Heart left ventricle (tissue), 16 donors: ENCODE measurements around the gene TMEM181. TPM values are rescaled to one million over a fixed set of nuclear protein-coding genes. Genes with fewer than 3 reads are reported as not detected.
"Not testable (repeated sequence)": the region's sequence is repeated elsewhere in the genome, so short reads cannot be mapped to it uniquely, and the experiment has no call there.

Experiments
- ATAC-seq, 4 donors: fragments of 200-7000 bp; cut with Tn5 transposase; one replicate each; pipeline ENCODE4 v1.9.1; 2020 to 2022; ENCODE audit warnings: moderate library complexity in 4 of 4, mild to moderate bottlenecking in 3 of 4, moderate number of reproducible peaks in 1 of 4
- DNase-seq, 5 donors: peaks; one replicate each; pipeline ENCODE4 v3.0.0-alpha.2; 2020
- H3K27ac ChIP-seq, 12 donors: fragments of 200-600 bp; sonication (generic) in 4 of 12; one replicate each; pipeline versions ENCODE4 v1.5.0 to v1.8.0; 2016 to 2022; ENCODE audit warnings: mild to moderate bottlenecking in 2 of 12
- H3K27me3 ChIP-seq, 9 donors: fragments of 200-600 bp; sonication (generic) in 2 of 9; one replicate each; pipeline versions ENCODE4 v1.5.1 to v1.8.0; 2016 to 2022; ENCODE audit warnings: mild to moderate bottlenecking in 3 of 9
- H3K36me3 ChIP-seq, 9 donors: fragments of 200-600 bp; sonication (generic) in 2 of 9; one replicate each; pipeline versions ENCODE4 v1.5.0 to v1.8.0; 2018 to 2022; ENCODE audit warnings: mild to moderate bottlenecking in 2 of 9
- H3K4me1 ChIP-seq, 12 donors: fragments of 200-600 bp; sonication (generic) in 4 of 12; one replicate each; pipeline versions ENCODE4 v1.5.0 to v1.8.0; 2016 to 2022; ENCODE audit warnings: mild to moderate bottlenecking in 3 of 12
- H3K4me3 ChIP-seq, 12 donors: fragments of 200-600 bp; sonication (generic) in 4 of 12; one replicate each; pipeline versions ENCODE4 v1.5.0 to v1.8.0; 2017 to 2022; ENCODE audit warnings: mild to moderate bottlenecking in 9 of 12, moderate library complexity in 4 of 12
- H3K9me3 ChIP-seq, 12 donors: fragments of 200-600 bp; sonication (generic) in 4 of 12; one replicate each; pipeline versions ENCODE4 v1.5.0 to v1.8.0; 2016 to 2022; ENCODE audit warnings: mild to moderate bottlenecking in 1 of 12
- POLR2A ChIP-seq, 2 donors: fragments of 450-650 bp; IDR thresholded peaks; one replicate each; pipeline ENCODE4 v1.6.1; 2017; ENCODE audit warnings: antibody characterized with exemption in 2 of 2, mild to moderate bottlenecking in 2 of 2, moderate library complexity in 2 of 2
- WGBS, 4 donors: extraction: QIAGEN DNeasy Blood & Tissue Kit in 2 of 4; methylation state at CpG; one replicate each; pipeline versions ENCODE4 v1.1.5 to v1.1.7; 2013 to 2018; 5-methylcytosine and 5-hydroxymethylcytosine counted together
- intact Hi-C, 10 donors: fragments of 100-400 bp; cut with DNase I; formaldehyde crosslinking; loops; one replicate each; pipeline versions ENCODE4 v1.11.1 to v1.14.2; 2022
- polyA plus RNA-seq, 2 donors: library from polyadenylated mRNA; stranded (reverse); fragments of 200-250 nt; gene quantifications; one replicate each; pipeline ENCODE4 v1.2.3, GENCODE V29; 2013
- total RNA-seq, 9 donors: library from RNA; depleted of rRNA in 2 of 9; stranded (reverse); fragments of >200 nt in 2 of 9; fragmentation: NEBNext Ultra II Directional in 3 of 9; extraction: Animal tissue kit (Norgen Biotek cat#: 25700) in 3 of 9; gene quantifications; one replicate each; pipeline versions ENCODE4 v1.1.0 to v1.2.4, GENCODE V29; 2016 to 2023
- TF ChIP-seq, protein P1 (sequence below), 12 donors: fragments of 200-600 bp; sonication (generic) in 4 of 12; IDR thresholded peaks; one replicate each; pipeline versions ENCODE4 v1.5.0 to v1.8.0; 2018 to 2022; ENCODE audit warnings: antibody characterized with exemption in 12 of 12, mild to moderate bottlenecking in 5 of 12
- donor health status: ischemic (EF 13 %, LVEDD 7.1; RV severe dilation, severe dysfunction).
- donor health status: healthy with polysubstance abuse.
- donor health status: DM: no; HTN: yes; CAD: no.
- donor health status: DM: no; HTN: no; CAD: no.
- donor health status: ischemic (EF 25% LVEDD 6.9; RV normal size, moderate dysfunction).
- donor health status: ischemic (EF 25% LVEDD 5.7; RV mildly dilated, moderate dysfunction).
- donor health status: healthy.
- donor health status: DM: yes; HTN: yes; CAD: no.
- donor health status: ischemic (EF 35%, LVEDD 5.7; RV mildly dilated, moderate dysfunction).
- donor health status: nonischemic (EF 11% LVEDD 7.7; RV severe dilation, severe dysfunction).
- donor health status: DM: yes; HTN: yes; CAD: no.
- donor health status: PGD.
- donor health status: ischemic (EF 29% LVEDD 5.4; RV normal size, mild dysfunction).
- donor health status: nonischemic (EF 23%, LVEDD 6.1; RV moderate dilation, normal function).

The TMEM181 gene
- total and polyA plus RNA-seq, 11 donors = 4.3 to 14.3 (median 10.1) TPM

DNA sequence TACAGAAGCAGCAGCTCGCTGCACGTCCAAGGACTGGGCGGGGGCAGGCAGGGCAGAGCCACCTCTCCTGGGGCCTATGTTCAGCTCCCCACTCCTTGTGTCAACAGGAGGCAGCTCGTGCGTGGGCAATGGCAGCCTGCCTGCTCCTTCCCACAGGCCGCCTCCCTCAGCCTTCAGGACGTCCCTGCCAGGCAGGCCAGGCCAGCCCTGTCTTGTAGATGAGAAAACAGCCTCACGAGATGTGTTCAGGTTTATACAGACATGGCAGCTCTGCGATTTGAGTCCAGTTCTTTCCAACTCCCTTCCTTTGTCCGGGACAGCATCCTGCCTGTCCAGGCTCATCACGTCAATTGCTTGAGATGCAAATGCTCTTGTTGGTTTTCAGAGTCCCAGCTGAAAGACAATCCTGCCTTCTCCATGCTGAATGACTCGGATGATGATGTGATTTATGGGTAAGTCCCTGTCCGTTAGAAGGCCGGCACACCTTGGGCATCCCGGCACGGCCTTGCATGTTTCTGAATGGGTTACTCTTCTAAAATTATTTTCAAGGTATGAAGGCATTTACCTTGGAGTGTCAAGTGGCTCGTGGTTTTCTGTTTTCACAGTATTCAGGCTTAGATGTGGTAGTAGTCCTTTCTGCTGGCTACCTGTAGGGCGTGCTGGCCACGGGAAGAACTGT is 71.2 kb downstream of the TMEM181 start:
- peak in 4 of 5 donors; percentile 56 to 79 (median 71) for DNase-seq
- Histone ChIP-seq H3K36me3 (peaks cover 0 to 90% (median 37%) of the 10 kb centered on the region in 9 donors), H3K27ac (peak overlapping the region; percentile 24 to 88 (median 74)), H3K9me3 (no peaks in the 10 kb centered on the region), H3K4me3 (peak overlapping the region in 2 of 12 donors; percentile 0 to 30), H3K4me1 (peaks cover 0 to 38% (median 20%) of the 10 kb centered on the region in 12 donors), H3K27me3 (no peaks in the 10 kb centered on the region)
- peak in 3 of 4 donors; percentile 45 to 47 (median 45) for ATAC-seq
- intact Hi-C loops = loop anchor here in 3 of 10 donors (2.0 to 10.0 kb wide), 3 partner anchors 54 to 61 kb away; no protein-coding TSS in a partner anchor
- TF ChIP-seq, protein P1, sequence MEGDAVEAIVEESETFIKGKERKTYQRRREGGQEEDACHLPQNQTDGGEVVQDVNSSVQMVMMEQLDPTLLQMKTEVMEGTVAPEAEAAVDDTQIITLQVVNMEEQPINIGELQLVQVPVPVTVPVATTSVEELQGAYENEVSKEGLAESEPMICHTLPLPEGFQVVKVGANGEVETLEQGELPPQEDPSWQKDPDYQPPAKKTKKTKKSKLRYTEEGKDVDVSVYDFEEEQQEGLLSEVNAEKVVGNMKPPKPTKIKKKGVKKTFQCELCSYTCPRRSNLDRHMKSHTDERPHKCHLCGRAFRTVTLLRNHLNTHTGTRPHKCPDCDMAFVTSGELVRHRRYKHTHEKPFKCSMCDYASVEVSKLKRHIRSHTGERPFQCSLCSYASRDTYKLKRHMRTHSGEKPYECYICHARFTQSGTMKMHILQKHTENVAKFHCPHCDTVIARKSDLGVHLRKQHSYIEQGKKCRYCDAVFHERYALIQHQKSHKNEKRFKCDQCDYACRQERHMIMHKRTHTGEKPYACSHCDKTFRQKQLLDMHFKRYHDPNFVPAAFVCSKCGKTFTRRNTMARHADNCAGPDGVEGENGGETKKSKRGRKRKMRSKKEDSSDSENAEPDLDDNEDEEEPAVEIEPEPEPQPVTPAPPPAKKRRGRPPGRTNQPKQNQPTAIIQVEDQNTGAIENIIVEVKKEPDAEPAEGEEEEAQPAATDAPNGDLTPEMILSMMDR (IDR thresholded peaks at IDR 0.05) = peak in 1 of 12 donors; percentile 8
- no peak for TF ChIP-seq POLR2A (IDR thresholded peaks at IDR 0.05)
- 55 to 69% (median 59%) methylated on average over 17 to 19 of the region's 19 CpGs for WGBS, 4 donors

DNA sequence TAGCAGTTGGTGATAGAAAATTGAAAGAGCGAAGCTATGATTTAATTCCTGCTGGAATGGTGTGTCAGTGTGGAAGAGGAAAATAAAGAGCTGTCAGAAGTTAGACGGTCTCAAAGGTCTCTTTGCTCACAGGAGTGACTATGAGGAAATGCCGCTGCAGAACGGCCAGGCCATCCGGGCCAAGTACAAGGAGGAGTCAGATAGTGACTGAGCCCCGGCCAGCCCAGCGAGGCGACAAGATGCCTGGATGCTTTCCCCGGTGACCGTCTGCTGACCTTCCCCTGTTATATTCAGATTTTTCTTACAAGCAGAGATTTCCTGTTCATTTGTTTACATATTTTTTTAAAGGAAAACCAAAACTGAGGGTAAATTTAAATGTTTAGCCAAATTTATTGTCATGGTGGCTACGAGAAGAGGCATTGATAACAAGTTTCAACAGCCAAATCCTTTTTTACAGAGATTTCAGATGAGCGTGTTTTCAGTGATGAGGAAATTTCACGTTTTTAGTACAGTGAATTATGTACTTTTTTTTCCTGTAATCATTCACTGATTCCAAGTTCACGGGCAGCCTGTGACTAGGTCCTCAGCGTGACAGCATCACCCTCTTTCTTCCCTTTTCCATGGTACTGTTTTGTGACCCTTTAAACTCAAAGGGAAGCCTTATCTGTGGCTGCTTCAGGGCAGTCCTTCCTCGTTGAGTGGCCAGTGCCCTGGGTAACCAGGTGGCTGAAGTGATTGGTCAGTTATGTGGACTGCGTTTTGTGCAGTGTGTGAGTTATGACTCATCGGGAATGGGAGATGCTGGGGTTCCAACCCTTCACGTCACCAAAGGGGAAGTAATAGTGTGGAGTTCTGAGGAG is 72.0 kb downstream of the TMEM181 start:
- Histone ChIP-seq H3K27ac (peak overlapping the region; percentile 24 to 88 (median 74)), H3K36me3 (peaks cover 0 to 90% (median 40%) of the 10 kb centered on the region in 9 donors), H3K27me3 (no peaks in the 10 kb centered on the region), H3K4me1 (peaks cover 0 to 38% (median 20%) of the 10 kb centered on the region in 12 donors), H3K4me3 (peak overlapping the region in 4 of 12 donors; percentile 0 to 30 (median 22)), H3K9me3 (no peaks in the 10 kb centered on the region)
- TF ChIP-seq, protein P1 (IDR thresholded peaks at IDR 0.05) = no peak
- no peak for TF ChIP-seq POLR2A (IDR thresholded peaks at IDR 0.05)
- intact Hi-C loops = loop anchor here in 3 of 10 donors (2.0 to 10.0 kb wide), 3 partner anchors 53 to 60 kb away; no protein-coding TSS in a partner anchor
- WGBS, 4 donors = 19 to 35% (median 25%) methylated on average over 19 of the region's 19 CpGs
- peak; percentile 89 to 91 (median 90) for ATAC-seq
- peak; percentile 81 to 89 (median 86) for DNase-seq

DNA sequence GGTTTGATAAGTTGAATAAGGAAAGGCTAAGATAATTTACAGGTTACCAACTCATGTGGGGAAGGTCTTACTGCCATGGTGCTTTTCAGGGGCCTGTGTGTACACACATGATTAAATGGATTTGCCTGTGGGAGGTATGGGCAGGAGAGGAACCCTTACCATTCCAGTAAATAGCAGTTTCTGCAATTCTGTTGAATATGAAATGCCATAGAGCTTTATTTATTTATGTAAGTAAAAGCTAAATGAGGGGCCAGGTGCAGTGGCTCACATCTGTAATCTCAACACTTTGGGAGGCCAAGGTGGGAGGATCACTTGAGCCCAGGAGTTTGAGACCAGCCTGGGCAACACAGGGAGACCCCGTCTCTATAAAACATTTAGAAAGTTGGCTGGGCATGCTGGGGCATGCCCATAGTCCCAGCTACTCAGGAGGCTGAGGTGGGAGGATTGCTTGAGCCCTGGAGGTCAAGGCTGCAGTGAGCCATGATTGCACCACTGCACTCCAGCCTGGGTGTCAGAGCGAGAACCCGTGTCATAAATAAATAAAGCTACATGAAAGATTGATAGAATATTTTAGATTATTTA is 72.7 kb downstream of the TMEM181 start:
- DNase-seq, ATAC-seq, H3K27me3 ChIP-seq, H3K9me3 ChIP-seq, H3K4me3 ChIP-seq: not testable (repeated sequence)
- intact Hi-C loops = loop anchor here in 2 of 10 donors (5.0 to 10.0 kb wide), 2 partner anchors 52 to 60 kb away; no protein-coding TSS in a partner anchor
- peaks cover 0 to 90% (median 46%) of the 10 kb centered on the region in 9 donors for H3K36me3 ChIP-seq
- WGBS, 4 donors = 94 to 98% (median 96%) methylated on average over 3 of the region's 3 CpGs
- H3K27ac ChIP-seq = peak overlapping the region in 11 of 12 donors; percentile 56 to 88 (median 76)
- H3K4me1 ChIP-seq = peaks cover 0 to 30% (median 20%) of the 10 kb centered on the region in 12 donors

DNA sequence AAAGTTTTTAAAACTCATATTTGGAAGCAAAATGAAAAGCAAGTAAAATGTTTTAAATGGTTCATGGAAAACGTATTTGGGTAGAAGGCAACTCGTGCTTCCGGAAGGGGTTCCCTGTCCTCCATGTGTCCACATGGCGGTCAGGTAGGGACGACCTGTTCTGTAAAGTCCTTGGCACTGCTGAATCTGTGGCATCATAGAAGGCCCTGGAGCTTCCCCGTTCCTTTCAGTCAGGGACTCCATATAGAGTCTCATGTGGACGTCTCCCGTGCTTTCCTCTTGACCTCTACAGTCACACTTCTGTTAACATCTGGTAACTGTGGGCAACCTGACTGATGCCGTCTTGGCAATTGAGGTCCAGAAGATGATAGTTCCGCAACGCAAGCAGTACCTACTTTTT is 73.2 kb downstream of the TMEM181 start:
- no peaks in the 10 kb centered on the region for H3K27me3 ChIP-seq
- H3K4me1 ChIP-seq = peaks cover 0 to 26% (median 20%) of the 10 kb centered on the region in 12 donors
- TF ChIP-seq POLR2A (IDR thresholded peaks at IDR 0.05) = no peak
- TF ChIP-seq, protein P1 (IDR thresholded peaks at IDR 0.05) = no peak
- H3K36me3 ChIP-seq = peaks cover 0 to 87% (median 49%) of the 10 kb centered on the region in 9 donors
- H3K4me3 ChIP-seq = no peak overlapping the region
- ATAC-seq (no peak), DNase-seq (no peak)
- peak overlapping the region in 3 of 12 donors; percentile 71 to 82 (median 77) for H3K27ac ChIP-seq
- intact Hi-C loops = loop anchor here in 2 of 10 donors (5.0 to 10.0 kb wide), 2 partner anchors 52 to 59 kb away; no protein-coding TSS in a partner anchor
- WGBS, 4 donors = 93 to 96% (median 94%) methylated on average over 11 of the region's 11 CpGs
- no peaks in the 10 kb centered on the region for H3K9me3 ChIP-seq
